HCT116 (cell line): ENCODE measurements around the gene SIGLEC7. TPM values are rescaled to one million over a fixed set of nuclear protein-coding genes. Genes with fewer than 3 reads are reported as not detected.

Source experiments
- ATAC-seq: fragments of 200-7000 bp; cut with Tn5 transposase; 2 replicates; pipeline ENCODE4 v1.9.1; 2020; ENCODE audit warnings: mild to moderate bottlenecking, moderate library complexity
- BruUV-seq: library from RNA; stranded (reverse); fragments of 400-500 nt; replicated peaks from 2 replicates; lab custom pipeline; 2021; lab: Mats Ljungman, UMichigan
- CTCF ChIA-PET: fragments of 300-600 bp; sonication (Branson Sonifier 250); formaldehyde crosslinking; loops from one replicate; lab custom pipeline; 2021; ENCODE audit warnings: antibody characterized with exemption; lab: Charles Lee
- POLR2A ChIA-PET: fragments of 300-600, 350-600 bp; sonication (Branson Sonifier 250); formaldehyde crosslinking; loops from one replicate; lab custom pipeline; 2021; ENCODE audit warnings: antibody characterized with exemption; lab: Charles Lee
- RAD21 ChIA-PET, 2 experiments: fragments of 300-600 bp; sonication (Branson Sonifier 250); formaldehyde crosslinking; loops; one replicate each; lab custom pipeline; 2023; ENCODE audit warnings: low total read pairs in 2 of 2; ENCODE audit not compliant: uncharacterized antibody in 2 of 2, unreplicated experiment in 2 of 2, low non-redundant PET in 1 of 2; lab: Charles Lee
- DNase-seq: peaks from one replicate; pipeline ENCODE4 v3.0.0-alpha.2; 2010; ENCODE audit warnings: low read depth, low spot score
- H2AFZ ChIP-seq: fragments of 200-600 bp; shearing (Covaris generic), sonication (generic); 2 replicates; pipeline ENCODE4 v1.6.1; 2017; ENCODE audit warnings: low read depth, mixed run types, mixed read lengths, antibody characterized with exemption, low read length; ENCODE audit not compliant: poor library complexity, severe bottlenecking
- H3K27ac ChIP-seq: 2 replicates; pipeline ENCODE4 v1.5.1; 2012; ENCODE audit warnings: low read depth, low read length
- H3K27me3 ChIP-seq: fragments of 200-600 bp; sonication (generic); 2 replicates; pipeline ENCODE4 v1.6.1; 2016; ENCODE audit warnings: mixed run types, low read length, mixed read lengths; ENCODE audit not compliant: insufficient read depth
- H3K36me3 ChIP-seq, 2 experiments: fragments of 200-500 bp in 1 of 2; fragments of 200-600 bp in 1 of 2; sonication (Bioruptor generic) in 1 of 2; sonication (generic) in 1 of 2; 2 replicates each; pipeline versions ENCODE4 v1.5.1 to v1.6.1; 2014 to 2016; ENCODE audit warnings: low read length in 2 of 2, inconsistent platforms in 1 of 2, mixed read lengths in 1 of 2, mixed run types in 1 of 2; ENCODE audit not compliant: insufficient read depth in 2 of 2, control insufficient read depth in 1 of 2
- H3K4me1 ChIP-seq, 2 experiments: fragments of 200-600 bp in 1 of 2; sonication (generic) in 1 of 2; 2 replicates each; pipeline versions ENCODE4 v1.5.1 to v1.6.1; 2012 to 2017; ENCODE audit warnings: low read length in 2 of 2, inconsistent platforms in 1 of 2, mild to moderate bottlenecking in 1 of 2, mixed read lengths in 1 of 2, mixed run types in 1 of 2, moderate library complexity in 1 of 2; ENCODE audit not compliant: insufficient read depth in 2 of 2, control insufficient read depth in 1 of 2
- H3K4me2 ChIP-seq: fragments of 200-600 bp; sonication (generic); 2 replicates; pipeline ENCODE4 v1.6.1; 2017; ENCODE audit warnings: mixed run types, low read length, mixed read lengths
- H3K4me3 ChIP-seq, 2 experiments: fragments of 200-600 bp in 1 of 2; sonication (generic) in 1 of 2; replicated peaks in 1 of 2; 2 replicates each; pipeline ENCODE4 v1.5.1; 2011 to 2016; ENCODE audit warnings: low read length in 2 of 2, control low read depth in 1 of 2, low read depth in 1 of 2, mild to moderate bottlenecking in 1 of 2, mixed read lengths in 1 of 2, mixed run types in 1 of 2
- H3K79me2 ChIP-seq: fragments of 200-600 bp; sonication (generic); 2 replicates; pipeline ENCODE4 v1.6.1; 2017; ENCODE audit warnings: mild to moderate bottlenecking, mixed run types, low read length, moderate library complexity, mixed read lengths; ENCODE audit not compliant: insufficient read depth
- H3K9ac ChIP-seq: fragments of 200-600 bp; sonication (generic); 2 replicates; pipeline ENCODE4 v1.6.1; 2016; ENCODE audit warnings: low read length, mixed read lengths
- H3K9me2 ChIP-seq: fragments of 200-600 bp; sonication (generic), shearing (Covaris generic); 2 replicates; pipeline ENCODE4 v1.6.1; 2017; ENCODE audit warnings: mixed run types, mild to moderate bottlenecking, moderate library complexity; ENCODE audit not compliant: insufficient read depth
- H3K9me3 ChIP-seq, 2 experiments: fragments of 200-500 bp in 1 of 2; fragments of 200-600 bp in 1 of 2; sonication (Bioruptor generic) in 1 of 2; sonication (generic) in 1 of 2; 2 replicates each; pipeline ENCODE4 v1.6.1; 2014 to 2017; ENCODE audit warnings: low read length in 2 of 2, mixed read lengths in 2 of 2, inconsistent platforms in 1 of 2, low read depth in 1 of 2, mild to moderate bottlenecking in 1 of 2, mixed run types in 1 of 2, moderate library complexity in 1 of 2; ENCODE audit not compliant: control insufficient read depth in 1 of 2, insufficient read depth in 1 of 2
- H4K20me1 ChIP-seq: fragments of 200-600 bp; sonication (generic), shearing (Covaris generic); 2 replicates; pipeline ENCODE4 v1.6.1; 2017; ENCODE audit warnings: mixed run types, mild to moderate bottlenecking, moderate library complexity; ENCODE audit not compliant: insufficient read depth
- ATF3 ChIP-seq: IDR thresholded peaks from 2 replicates; pipeline ENCODE4 v1.6.1; 2012
- CEBPB ChIP-seq: IDR thresholded peaks from 2 replicates; pipeline ENCODE4 v1.6.1; 2012; ENCODE audit warnings: low read depth
- ELF1 ChIP-seq: IDR thresholded peaks from 2 replicates; pipeline ENCODE4 v1.6.1; 2012; ENCODE audit warnings: low read depth, borderline replicate concordance
- MAX ChIP-seq: IDR thresholded peaks from 2 replicates; pipeline ENCODE4 v1.6.1; 2012
- POLR2A ChIP-seq: IDR thresholded peaks from 2 replicates; pipeline ENCODE4 v1.7.0; 2011; ENCODE audit warnings: borderline replicate concordance; ENCODE audit not compliant: insufficient read depth, insufficient read length; ENCODE audit errors: extremely low read depth
- RAD21 ChIP-seq: IDR thresholded peaks from 2 replicates; pipeline ENCODE4 v1.6.1; 2012; ENCODE audit warnings: low read depth, mild to moderate bottlenecking
- REST ChIP-seq: IDR thresholded peaks from 2 replicates; pipeline ENCODE4 v1.6.1; 2012; ENCODE audit warnings: low read depth
- SIN3A ChIP-seq: IDR thresholded peaks from 2 replicates; pipeline ENCODE4 v1.6.1; 2012; ENCODE audit warnings: low read depth
- SRF ChIP-seq: IDR thresholded peaks from 2 replicates; pipeline ENCODE4 v1.6.1; 2012; ENCODE audit warnings: low read depth
- TCF7L2 ChIP-seq: IDR thresholded peaks from 2 replicates; pipeline ENCODE4 v1.7.0; 2011; ENCODE audit warnings: borderline replicate concordance, inconsistent platforms; ENCODE audit not compliant: insufficient read depth, insufficient read length; ENCODE audit errors: extremely low read depth
- YY1 ChIP-seq: IDR thresholded peaks from 2 replicates; pipeline ENCODE4 v1.6.1; 2011; ENCODE audit warnings: low read length, low read depth, moderate library complexity, mild to moderate bottlenecking; ENCODE audit not compliant: insufficient replicate concordance; ENCODE audit errors: extremely low read depth
- intact Hi-C: fragments of 100-400 bp; cut with micrococcal nuclease; formaldehyde crosslinking; loops from 2 replicates; pipeline ENCODE4 v1.10.0; 2022
- total RNA-seq: library from RNA; stranded (reverse); gene quantifications from one replicate; pipeline ENCODE4 v1.2.1, GENCODE V29; 2021; ENCODE audit not compliant: unreplicated experiment

SIGLEC7 gene
- total RNA-seq, 1 experiment from 2014 or later, result not detected

- ATAC-seq (no peak), DNase-seq (no peak)
- CTCF ChIA-PET, result no interaction called here
- Histone ChIP-seq H3K9ac (no peak overlapping the region), H3K9me2 (no peaks in the 10 kb centered on the region), H3K4me2 (no peak overlapping the region), H3K4me1 (peaks cover 2 to 4% of the 10 kb centered on the region in 2 experiments; a peak in 1 of 4 replicates), H3K36me3 (no peaks in the 10 kb centered on the region), H3K79me2 (no peaks in the 10 kb centered on the region), H3K9me3 (no peaks in the 10 kb centered on the region), H2AFZ (no peak overlapping the region), H3K27ac (no peak overlapping the region), H4K20me1 (no peaks in the 10 kb centered on the region), H3K4me3 (no peak overlapping the region), H3K27me3 (0 out of 2 replicates have a peak, but pooled peaks cover 4% of the 10 kb centered on the region)
- POLR2A ChIA-PET, result no interaction called here
- no peak for TF ChIP-seq TCF7L2
- no peak for TF ChIP-seq SIN3A
- no peak for TF ChIP-seq ATF3
- TF ChIP-seq POLR2A, result no peak
- TF ChIP-seq CEBPB, result no peak
- TF ChIP-seq MAX, result no peak
- no peak for TF ChIP-seq ELF1
- no peak for TF ChIP-seq RAD21
- RAD21 ChIA-PET, result no interaction called here
- BruUV-seq, result no TSS peak
- intact Hi-C loops, result no loop called here
Measured at GRCh38 chr19:51124216-51124615, 17.9 kb upstream of the SIGLEC7 start.

GRCh38 chr19:51124729-51125128 is 17.4 kb upstream of the SIGLEC7 start, which contains the start of gene SIGLEC9:
Gene SIGLEC9 (plus strand): TSS chr19:51124906. CDS start chr19:51124975, 69 bp downstream.
- CTCF ChIA-PET, result no interaction called here

More at GRCh38 chr19:51124729-51125128, 17.4 kb upstream of the SIGLEC7 start, which contains the start of gene SIGLEC9:
- RAD21 ChIA-PET, result no interaction called here
- H3K9me3 ChIP-seq, result no peaks in the 10 kb centered on the region
- H2AFZ ChIP-seq, result no peak within 1 kb of the TSS
- no peak within 1 kb of the TSS for H3K9ac ChIP-seq
- H3K9me2 ChIP-seq, result no peaks in the 10 kb centered on the region
- intact Hi-C loops, result no loop called here
- POLR2A ChIA-PET, result no interaction called here
- H4K20me1 ChIP-seq, result no peaks in the 10 kb centered on the region
- H3K27me3 ChIP-seq, result 0 out of 2 replicates have a peak, but pooled peaks cover 4% of the 10 kb centered on the region
- BruUV-seq, result no TSS peak
- no peaks in the 10 kb centered on the region for H3K79me2 ChIP-seq
- TF ChIP-seq SRF (no peak), MAX (no peak), REST (no peak), YY1 (no peak)
- DNase-seq (no peak), ATAC-seq (no peak)
- H3K4me3 ChIP-seq, result no peak within 1 kb of the TSS
- H3K4me2 ChIP-seq, result no peak within 1 kb of the TSS
- 0 out of 4 replicates have a peak, but pooled peaks cover 0 to 2% of the 10 kb centered on the region in 2 experiments for H3K4me1 ChIP-seq
- no peaks in the 10 kb centered on the region for H3K36me3 ChIP-seq
- no peak within 1 kb of the TSS for H3K27ac ChIP-seq
